Suprapubic skin (tissue), 4 donors: ENCODE results near the gene REPIN1. TPM values are rescaled to one million over a fixed set of nuclear protein-coding genes. Genes with fewer than 3 reads are reported as not detected.
A peak's percentile ranks its signal among the peaks of the same experiment; 100 is the strongest.

Experiments
- DNase-seq, 2 donors: peaks; one replicate each; pipeline ENCODE4 v3.0.0-alpha.2; 2019; ENCODE audit warnings: low spot score in 2 of 2
- H3K27ac ChIP-seq: fragments of 200-600 bp; sonication (generic); one replicate; pipeline ENCODE4 v1.5.1; 2019
- H3K27me3 ChIP-seq: fragments of 200-600 bp; sonication (generic); one replicate; pipeline ENCODE4 v1.5.1; 2019
- H3K36me3 ChIP-seq: fragments of 200-600 bp; sonication (generic); one replicate; pipeline ENCODE4 v1.5.1; 2019
- H3K4me1 ChIP-seq: fragments of 200-600 bp; sonication (generic); one replicate; pipeline ENCODE4 v1.5.1; 2019
- H3K4me3 ChIP-seq: fragments of 200-600 bp; sonication (generic); one replicate; pipeline ENCODE4 v1.5.1; 2019; ENCODE audit warnings: mild to moderate bottlenecking
- H3K9me3 ChIP-seq: fragments of 200-600 bp; sonication (generic); one replicate; pipeline ENCODE4 v1.5.1; 2019
- CTCF ChIP-seq, 2 donors: fragments of 200-600 bp in 1 of 2; fragments of 450-650 bp in 1 of 2; sonication (generic) in 1 of 2; IDR thresholded peaks; one replicate each; pipeline ENCODE4 v1.5.1; 2016 to 2019; ENCODE audit warnings: antibody characterized with exemption in 2 of 2, mild to moderate bottlenecking in 1 of 2, moderate library complexity in 1 of 2
- EP300 ChIP-seq: sonication (generic); formaldehyde crosslinking; IDR thresholded peaks from one replicate; pipeline ENCODE4 v1.6.1; 2017; ENCODE audit warnings: antibody characterized with exemption
- POLR2A ChIP-seq, 2 donors: fragments of 450-650 bp; IDR thresholded peaks; one replicate each; pipeline ENCODE4 v1.6.1; 2017; ENCODE audit warnings: antibody characterized with exemption in 2 of 2, mild to moderate bottlenecking in 2 of 2, moderate library complexity in 2 of 2
- POLR2AphosphoS5 ChIP-seq, 3 donors: sonication (generic); formaldehyde crosslinking; IDR thresholded peaks; one replicate each; pipeline ENCODE4 v1.6.1; 2017; ENCODE audit warnings: antibody characterized with exemption in 3 of 3
- WGBS: methylation state at CpG from one replicate; pipeline ENCODE4 v1.1.5; 2018; 5-methylcytosine and 5-hydroxymethylcytosine counted together
- total RNA-seq, 4 donors: library from RNA; depleted of rRNA; stranded (reverse); fragments of >200 nt; gene quantifications; one replicate each; pipeline ENCODE4 v1.1.0, GENCODE V29; 2016

REPIN1 gene
- total RNA-seq, 4 donors from 2014 or later: 56.1 to 75.5 (median 73.7) TPM

- Histone ChIP-seq H3K36me3 (no peaks in the 10 kb centered on the region), H3K9me3 (no peaks in the 10 kb centered on the region), H3K27ac (no peak overlapping the region), H3K27me3 (no peaks in the 10 kb centered on the region), H3K4me3 (no peak overlapping the region), H3K4me1 (peaks cover 7% of the 10 kb centered on the region)
- TF ChIP-seq CTCF (IDR thresholded peaks at IDR 0.05): no peak
- TF ChIP-seq POLR2AphosphoS5 (IDR thresholded peaks at IDR 0.05): no peak
- TF ChIP-seq POLR2A (IDR thresholded peaks at IDR 0.05): no peak
- no peak for TF ChIP-seq EP300
- WGBS: 73% methylated on average over 5 of the region's 5 CpGs
- no peak for DNase-seq
These were observed 20.9 kb downstream of the REPIN1 start for GRCh38 chr7:150389532-150389816.

GRCh38 chr7:150390205-150390604, 21.6 kb downstream of the REPIN1 start:
- TF ChIP-seq CTCF (IDR thresholded peaks at IDR 0.05): no peak
- no peak for TF ChIP-seq POLR2AphosphoS5 (IDR thresholded peaks at IDR 0.05)
- no peak for TF ChIP-seq POLR2A (IDR thresholded peaks at IDR 0.05)
- TF ChIP-seq EP300: no peak
- H3K27ac ChIP-seq: no peak overlapping the region
- H3K4me3 ChIP-seq: no peak overlapping the region
- 90% methylated on average over 7 of the region's 7 CpGs for WGBS
- no peaks in the 10 kb centered on the region for H3K9me3 ChIP-seq
- no peaks in the 10 kb centered on the region for H3K36me3 ChIP-seq
- H3K4me1 ChIP-seq: peaks cover 7% of the 10 kb centered on the region
- no peaks in the 10 kb centered on the region for H3K27me3 ChIP-seq
- DNase-seq: no peak

GRCh38 chr7:150393325-150393724, 24.7 kb downstream of the REPIN1 start:
- no peak for DNase-seq
- no peaks in the 10 kb centered on the region for H3K27me3 ChIP-seq
- no peaks in the 10 kb centered on the region for H3K9me3 ChIP-seq
- H3K36me3 ChIP-seq: peaks cover 17% of the 10 kb centered on the region
- WGBS: 95% methylated on average over 3 of the region's 3 CpGs
- H3K4me3 ChIP-seq: no peak overlapping the region
- no peak overlapping the region for H3K27ac ChIP-seq
- peaks cover 8% of the 10 kb centered on the region for H3K4me1 ChIP-seq
- TF ChIP-seq EP300 (no peak), CTCF (IDR thresholded peaks at IDR 0.05) (no peak), POLR2A (IDR thresholded peaks at IDR 0.05) (no peak), POLR2AphosphoS5 (IDR thresholded peaks at IDR 0.05) (no peak)

GRCh38 chr7:150396426-150396825, 27.8 kb downstream of the REPIN1 start:
- H3K27ac ChIP-seq: no peak overlapping the region
- peaks cover 12% of the 10 kb centered on the region for H3K4me1 ChIP-seq
- TF ChIP-seq POLR2A (IDR thresholded peaks at IDR 0.05): no peak
- no peak for TF ChIP-seq CTCF (IDR thresholded peaks at IDR 0.05)
- TF ChIP-seq EP300: no peak
- TF ChIP-seq POLR2AphosphoS5 (IDR thresholded peaks at IDR 0.05): no peak
- peaks cover 20% of the 10 kb centered on the region for H3K36me3 ChIP-seq
- no peak overlapping the region for H3K4me3 ChIP-seq
- peak in 1 of 2 donors; percentile 60 for DNase-seq
- H3K9me3 ChIP-seq: no peaks in the 10 kb centered on the region
- H3K27me3 ChIP-seq: no peaks in the 10 kb centered on the region
- 92% methylated on average over 9 of the region's 20 CpGs for WGBS

GRCh38 chr7:150396851-150397260, 28.2 kb downstream of the REPIN1 start:
- Histone ChIP-seq H3K27ac (no peak overlapping the region), H3K36me3 (peaks cover 20% of the 10 kb centered on the region), H3K4me1 (peaks cover 12% of the 10 kb centered on the region), H3K27me3 (no peaks in the 10 kb centered on the region), H3K9me3 (no peaks in the 10 kb centered on the region), H3K4me3 (no peak overlapping the region)
- 98% methylated on average over 26 of the region's 48 CpGs for WGBS
- no peak for DNase-seq
- TF ChIP-seq EP300: no peak
- TF ChIP-seq POLR2A (IDR thresholded peaks at IDR 0.05): no peak
- TF ChIP-seq POLR2AphosphoS5 (IDR thresholded peaks at IDR 0.05): no peak
- no peak for TF ChIP-seq CTCF (IDR thresholded peaks at IDR 0.05)
